NCI-H1694 (cell line): ENCODE results near the gene CST11.
"Not testable (repeated sequence)": the region's sequence is repeated elsewhere in the genome, so short reads cannot be mapped to it uniquely, and the experiment has no call there.

Experiments
- DNase-seq: peaks from one replicate; lab custom pipeline; 2025; lab: John Stamatoyannopoulos, UW

CST11 gene, protein sequence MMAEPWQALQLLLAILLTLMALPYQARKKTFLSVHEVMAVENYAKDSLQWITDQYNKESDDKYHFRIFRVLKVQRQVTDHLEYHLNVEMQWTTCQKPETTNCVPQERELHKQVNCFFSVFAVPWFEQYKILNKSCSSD

DNA sequence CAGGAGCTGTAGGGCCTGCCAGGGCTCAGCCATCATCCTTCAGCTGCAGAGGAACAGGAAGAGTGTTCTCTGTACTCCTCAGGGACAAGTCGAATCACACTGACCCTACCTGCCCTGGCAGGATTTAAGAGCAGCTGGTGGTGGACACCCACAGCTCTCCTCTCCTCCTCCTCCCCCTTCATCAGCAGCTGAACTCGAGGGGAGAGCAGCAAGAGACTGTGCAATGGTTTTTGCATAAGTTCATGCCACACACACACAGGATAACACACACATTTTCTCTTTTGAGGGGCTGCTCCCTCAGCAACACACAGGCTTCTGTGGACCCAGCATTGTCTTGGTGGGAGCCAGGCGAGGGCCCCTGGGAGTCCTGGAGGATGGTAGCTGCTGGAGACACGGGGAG lies at the start of gene CST11:
CST11 (minus strand) TSS at position 101 of the 400 bp plus-strand sequence; CDS start at position 36, 65 bp downstream.
- DNase-seq = no peak

DNA sequence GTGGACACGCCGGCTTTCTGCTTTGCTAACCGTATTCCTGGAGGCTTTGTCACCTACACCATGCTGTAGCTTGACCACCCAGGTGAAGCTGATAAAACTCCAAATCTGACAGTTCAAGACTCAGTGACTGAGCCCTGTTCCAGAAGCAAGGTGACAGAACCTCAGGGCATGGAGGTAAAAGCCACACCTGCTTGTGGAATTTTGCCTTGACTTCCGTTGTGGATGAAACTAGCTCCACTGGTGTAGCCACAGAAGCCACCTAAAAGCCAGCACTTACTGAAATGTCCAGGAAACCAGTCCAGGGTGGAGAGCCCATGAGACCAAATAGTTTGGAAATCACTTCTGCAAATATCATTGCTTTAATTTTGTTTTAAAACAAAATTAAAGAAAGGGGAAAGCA lies 49.2 kb upstream of the CST11 start:
- DNase-seq = no peak

DNA sequence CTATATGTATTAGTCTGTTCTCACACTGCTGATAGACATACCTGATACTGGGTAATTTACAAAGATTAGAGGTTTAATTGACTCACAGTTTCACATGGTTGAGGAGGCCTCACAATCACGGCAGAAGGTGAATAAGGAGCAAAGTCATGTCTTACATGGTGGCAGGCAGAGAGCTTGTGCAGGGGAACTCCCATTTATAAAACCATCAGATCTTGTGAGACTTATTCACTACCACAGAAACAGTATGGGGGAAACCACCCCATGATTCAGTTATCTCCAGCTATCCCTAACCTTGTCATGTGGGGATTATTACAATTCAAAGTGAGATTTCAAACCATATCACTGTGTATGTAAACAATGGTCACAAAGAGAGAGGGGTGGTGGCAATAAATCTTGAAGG lies 44.9 kb upstream of the CST11 start:
- no peak for DNase-seq

DNA sequence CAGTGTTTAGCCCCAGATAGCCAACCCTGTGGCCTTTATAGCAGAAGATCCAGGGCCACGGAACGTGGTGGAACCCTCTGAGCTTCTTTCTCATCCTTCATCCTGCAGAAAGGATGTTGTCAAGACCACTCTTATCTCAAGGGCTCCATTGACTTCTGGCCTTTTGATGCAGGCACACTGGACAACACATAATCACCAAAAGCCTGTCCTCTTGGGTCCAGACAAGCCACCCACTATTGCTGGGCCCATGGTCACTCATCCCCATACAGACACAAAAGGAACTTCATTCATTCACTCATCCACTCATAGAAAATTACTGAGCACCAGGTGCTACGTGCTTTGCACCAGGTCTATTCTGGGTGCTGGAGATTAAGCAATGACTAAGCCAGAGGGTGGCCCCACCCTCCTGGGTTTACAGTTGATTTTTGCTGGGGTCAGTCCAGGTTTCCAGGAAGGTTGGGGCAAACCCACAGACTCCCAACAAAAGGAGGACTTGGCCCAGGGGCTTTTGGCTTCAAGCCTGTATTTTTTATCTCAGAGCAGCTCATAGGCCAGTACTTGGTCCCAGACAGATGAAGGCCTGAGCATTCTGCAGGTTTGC lies 40.6 kb upstream of the CST11 start:
- DNase-seq = no peak

DNA sequence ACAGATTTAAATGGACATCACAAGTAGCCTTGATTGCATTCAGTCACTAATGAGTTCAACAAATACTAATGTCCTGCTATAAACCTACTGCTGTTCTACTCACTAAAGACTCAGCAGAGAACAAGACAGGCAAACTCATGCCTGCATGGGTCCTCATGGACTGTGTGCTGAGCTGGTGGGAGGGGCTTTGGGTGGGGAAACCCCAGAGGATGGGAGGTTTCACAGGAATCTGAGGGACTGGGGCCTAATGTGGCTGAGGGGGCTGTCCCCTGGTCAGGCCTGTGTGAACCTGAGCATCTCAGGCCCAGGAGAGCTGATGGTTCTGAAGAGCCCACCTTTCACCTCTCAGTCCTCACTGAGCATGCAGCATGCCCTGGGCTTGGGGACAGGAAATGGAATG lies 39.6 kb upstream of the CST11 start:
- DNase-seq = no peak

DNA sequence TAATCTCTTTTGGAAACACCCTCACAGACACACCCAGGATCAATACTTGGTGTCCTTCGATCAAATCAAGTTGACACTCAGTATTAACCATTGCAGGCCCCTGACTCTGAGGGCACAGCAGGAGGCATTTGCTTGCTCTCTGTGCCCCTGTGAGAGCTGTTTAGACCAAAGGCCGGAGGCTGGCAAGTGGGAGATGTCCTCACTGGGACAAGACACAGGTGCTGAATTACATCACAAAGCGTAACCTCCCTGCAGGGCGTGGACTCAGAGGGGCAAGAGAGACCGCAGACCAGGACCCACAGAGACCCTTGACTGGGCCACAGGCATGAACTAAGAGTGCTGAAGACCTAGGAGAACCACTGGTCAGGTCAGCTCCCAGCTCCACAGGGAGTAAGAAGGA lies 38.1 kb upstream of the CST11 start, which contains the start of gene CST8:
CST8 (plus strand) TSS at position 301 of the 400 bp plus-strand sequence. CDS start 551 bp downstream, outside the sequence.
- no peak for DNase-seq

DNA sequence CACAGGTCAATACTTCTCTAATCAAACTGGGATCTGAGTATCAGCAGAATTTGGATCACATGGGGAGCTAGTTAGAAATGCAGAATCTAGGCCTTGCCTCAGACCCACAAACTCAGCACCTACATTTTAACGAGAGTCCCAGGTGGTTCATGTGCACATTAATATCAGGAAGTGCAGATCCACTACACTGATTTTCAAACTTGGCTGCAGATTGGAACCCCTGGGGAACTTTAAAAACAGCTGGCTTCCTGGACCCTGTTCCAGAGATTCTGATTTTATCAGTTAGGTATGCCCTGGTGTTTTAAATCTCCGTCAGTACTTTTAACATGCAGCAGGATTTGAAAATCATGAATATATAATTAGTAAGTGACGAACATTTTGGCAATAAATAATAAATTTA lies 36.3 kb upstream of the CST11 start:
- no peak for DNase-seq

DNA sequence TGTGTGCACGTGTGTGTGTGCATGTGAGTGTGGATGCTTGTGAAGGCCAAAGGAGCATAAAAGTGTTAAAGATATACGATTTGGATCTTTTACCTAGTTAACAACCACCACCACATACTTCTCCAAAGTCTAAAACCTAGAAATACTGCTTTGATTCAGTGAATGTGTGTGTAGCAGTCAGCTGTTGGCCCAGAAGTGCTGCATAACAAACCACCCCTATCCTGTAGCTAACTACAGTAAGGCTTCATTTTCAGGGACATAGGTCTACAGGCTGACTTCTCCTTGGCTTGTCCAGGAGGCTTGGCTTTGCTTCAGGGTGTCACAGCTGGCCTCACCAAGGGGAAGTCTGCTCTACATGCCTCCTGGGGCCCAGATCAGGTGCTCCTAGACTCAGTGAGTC lies 35.8 kb upstream of the CST11 start:
- no peak for DNase-seq

DNA sequence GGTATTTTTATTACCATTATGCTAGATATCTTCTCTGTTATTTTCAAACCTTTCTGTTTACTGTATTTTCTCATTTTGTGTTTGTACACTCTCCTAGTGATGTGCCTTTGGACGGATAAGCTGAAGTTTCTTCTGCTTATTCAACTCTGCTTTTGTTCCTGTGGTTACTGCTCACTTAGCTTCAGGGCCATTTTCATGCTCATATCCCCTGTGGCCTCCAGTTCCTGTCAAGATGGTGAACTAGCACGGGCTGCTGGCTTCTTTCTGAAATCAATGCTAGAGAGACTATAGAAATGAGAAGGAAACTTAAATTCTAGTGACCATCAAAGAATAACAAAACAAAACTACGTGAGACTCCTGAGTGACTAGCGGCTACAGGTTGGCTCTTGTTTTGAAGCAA lies 31.4 kb upstream of the CST11 start:
- no peak for DNase-seq

DNA sequence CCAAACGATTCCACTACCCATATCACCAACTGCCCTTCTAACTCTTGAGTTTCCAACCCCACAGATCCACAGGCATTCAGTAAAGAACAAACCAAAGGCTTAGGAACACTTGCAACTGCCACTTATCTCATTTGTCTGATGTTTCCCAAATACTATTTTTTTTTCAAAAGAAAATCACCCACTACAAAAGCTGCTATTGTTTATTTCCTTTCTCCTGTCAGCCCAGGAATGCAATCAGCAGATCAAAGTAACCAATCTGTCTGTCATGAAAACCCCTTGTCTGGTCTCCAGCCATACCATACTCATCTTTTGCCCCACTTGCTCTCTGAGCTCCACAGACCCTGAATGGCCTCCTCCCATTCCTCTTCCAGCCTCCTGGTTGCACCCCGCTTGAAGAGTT lies 29.5 kb upstream of the CST11 start:
- DNase-seq = no peak

DNA sequence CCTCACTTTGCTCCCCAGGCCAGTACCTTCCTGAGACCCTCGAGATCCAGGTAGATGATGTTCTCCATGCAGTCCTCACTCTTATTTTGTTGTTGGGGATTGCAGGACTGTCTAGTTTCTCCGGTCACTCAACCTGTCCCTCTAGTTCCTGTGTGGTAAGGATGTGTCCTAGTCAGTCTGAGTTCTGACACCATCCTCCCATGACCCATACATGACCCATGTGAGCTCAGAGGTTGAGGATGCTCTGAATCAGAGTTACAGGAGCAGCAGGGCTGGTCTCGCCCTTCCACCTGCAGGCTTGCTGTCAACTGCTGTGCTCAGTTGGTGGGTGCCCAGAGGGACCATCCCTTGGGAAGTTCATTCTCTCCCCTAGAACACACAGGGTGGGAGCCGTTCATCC lies 26.4 kb upstream of the CST11 start:
- no peak for DNase-seq

DNA sequence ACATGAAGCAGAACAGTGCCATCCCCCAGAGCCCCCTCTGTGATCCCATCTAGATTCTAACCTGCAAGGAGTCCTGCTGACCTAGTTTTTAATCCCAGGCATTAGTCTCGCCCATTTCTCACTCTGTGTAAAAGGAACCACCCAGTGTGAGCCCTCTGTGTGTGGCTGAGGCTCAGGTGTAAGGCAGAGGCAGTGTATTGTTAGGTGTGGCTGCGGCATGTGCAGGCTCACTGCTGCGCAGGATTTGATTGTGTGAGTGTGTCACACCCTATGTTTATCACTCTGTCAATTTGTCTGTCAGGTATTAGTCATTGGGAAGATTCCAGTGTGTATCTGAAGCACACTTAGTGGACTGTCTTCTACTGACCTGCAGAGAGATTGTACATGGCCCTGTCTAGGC lies 24.5 kb upstream of the CST11 start:
- no peak for DNase-seq

DNA sequence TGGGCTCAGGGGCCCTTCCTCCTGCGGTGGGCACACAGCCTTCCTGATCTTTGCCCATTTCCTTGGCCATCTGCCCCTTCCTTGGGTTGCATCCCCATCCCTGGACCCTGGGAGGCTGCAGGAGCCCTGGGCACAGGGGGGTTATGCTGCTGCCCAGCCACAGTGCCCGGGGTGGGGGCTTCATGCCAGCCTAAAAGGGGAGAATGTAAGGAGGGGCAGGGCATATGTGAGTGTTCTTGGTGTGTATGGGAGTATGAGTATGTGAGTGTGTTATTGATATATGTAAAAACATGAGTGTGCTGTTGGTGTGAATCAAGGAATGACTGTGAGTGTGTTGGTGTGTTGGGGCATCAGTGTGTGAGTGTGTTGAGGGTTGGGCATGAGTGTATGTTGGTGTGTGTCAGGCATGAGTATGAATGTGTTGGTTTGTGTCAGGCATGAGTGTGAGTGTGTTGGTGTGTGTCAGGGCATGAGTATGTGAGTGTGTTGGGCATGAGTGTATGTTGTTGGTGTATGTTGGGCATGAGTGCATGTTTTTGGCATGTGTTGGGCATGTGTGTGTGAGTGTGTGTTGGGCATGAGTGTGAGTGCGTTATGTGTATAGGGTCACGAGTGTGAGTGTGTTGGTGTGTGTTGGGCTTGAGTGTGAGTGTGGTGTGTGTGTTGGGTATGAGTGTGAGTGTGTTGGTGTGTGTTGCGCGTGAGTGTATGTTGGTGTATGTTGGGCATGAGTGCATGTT lies 23.5 kb upstream of the CST11 start:
- DNase-seq = no peak

DNA sequence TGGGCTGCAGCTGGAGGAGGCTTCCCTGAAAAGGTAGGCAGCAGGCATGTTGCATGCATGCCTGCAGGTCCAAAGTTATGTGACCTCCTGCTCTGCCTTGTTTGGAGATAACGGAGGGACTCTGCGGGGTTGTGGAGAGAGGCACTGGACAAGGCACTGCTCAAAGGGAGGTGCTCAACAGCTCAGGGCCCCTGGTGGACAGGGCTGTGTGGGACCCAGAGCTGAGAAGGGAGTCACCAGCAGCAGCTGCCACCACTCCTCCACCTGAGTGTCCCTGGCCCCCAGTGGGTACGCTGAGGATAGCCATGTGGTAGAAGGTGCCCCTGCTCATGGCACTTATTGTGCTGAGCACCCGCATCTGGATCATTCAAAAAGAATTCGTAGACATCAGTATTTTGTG lies 22.7 kb upstream of the CST11 start:
- no peak for DNase-seq

DNA sequence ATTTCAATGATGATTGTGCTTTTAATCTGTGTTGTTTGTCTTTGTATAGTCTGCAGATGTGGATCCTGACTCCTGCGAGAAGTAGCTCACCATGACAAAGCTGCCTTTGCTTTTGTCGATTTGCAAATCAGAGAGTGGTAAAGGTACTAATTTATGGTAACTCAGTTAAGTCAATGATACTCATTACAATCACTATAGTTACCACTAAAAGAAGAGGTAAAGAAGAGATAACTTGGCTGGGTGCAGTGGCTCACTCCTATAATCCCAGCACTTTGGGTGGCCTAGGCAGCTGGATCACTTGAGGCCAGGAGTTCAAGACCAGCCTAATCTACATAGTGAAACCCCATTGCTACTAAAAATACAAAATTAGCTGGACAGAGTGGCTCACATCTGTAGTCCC lies 20.6 kb upstream of the CST11 start:
- not testable (repeated sequence) for DNase-seq

DNA sequence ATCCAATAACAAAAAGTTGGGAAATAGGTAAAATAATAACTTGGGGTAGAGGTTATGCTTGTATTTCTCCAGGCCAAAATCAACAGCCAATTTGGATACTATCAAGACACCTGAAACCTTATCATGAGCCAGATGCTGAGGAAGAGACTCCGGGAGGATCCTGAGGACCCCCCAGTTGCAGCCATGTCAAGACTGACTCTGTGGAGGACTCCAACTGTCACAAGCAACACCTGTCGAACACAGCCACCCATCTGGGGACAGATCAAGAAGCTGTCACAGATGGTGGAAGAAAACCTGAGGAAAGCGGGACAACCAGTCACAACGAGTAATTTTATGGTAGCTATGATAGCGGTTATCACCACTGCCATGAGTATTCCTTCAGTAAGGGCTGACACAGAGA lies 19.6 kb upstream of the CST11 start:
- not testable (repeated sequence) for DNase-seq

DNA sequence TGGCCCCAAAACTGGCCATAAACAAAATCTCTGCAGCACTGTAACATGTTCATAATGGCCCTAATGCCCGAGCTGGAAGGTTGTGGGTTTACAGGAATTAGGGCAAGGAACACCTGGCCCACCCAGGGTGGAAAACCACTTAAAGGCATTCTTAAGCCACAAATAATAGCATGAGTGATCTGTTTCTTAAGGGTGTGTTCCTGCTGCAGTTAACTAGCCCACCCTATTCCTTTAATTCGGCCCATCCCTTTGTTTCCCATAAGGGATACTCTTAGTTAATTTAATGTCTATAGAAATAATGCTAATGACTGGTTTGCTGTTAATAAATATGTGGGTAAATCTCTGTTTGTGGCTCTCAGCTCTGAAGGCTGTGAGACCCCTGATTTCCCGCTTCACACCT lies 14.3 kb upstream of the CST11 start:
- DNase-seq = not testable (repeated sequence)

DNA sequence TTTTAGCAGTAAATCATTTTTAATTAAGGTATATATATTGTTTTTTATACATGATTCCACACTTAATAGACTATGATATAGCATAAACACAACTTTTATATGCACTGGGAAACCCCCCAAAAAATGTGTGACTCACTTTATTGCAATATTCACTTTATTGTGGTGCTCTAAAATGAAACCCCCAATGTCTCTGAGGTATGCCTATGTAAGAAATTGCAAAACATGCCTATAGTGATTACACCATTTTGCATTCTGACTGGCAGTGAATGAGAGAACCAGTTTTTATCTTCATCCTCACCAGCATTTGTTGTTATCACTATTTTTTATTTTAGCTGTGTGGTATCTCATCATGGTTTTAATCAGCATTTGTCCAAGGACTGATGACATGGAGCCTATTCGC lies 8.5 kb upstream of the CST11 start:
- DNase-seq = no peak

DNA sequence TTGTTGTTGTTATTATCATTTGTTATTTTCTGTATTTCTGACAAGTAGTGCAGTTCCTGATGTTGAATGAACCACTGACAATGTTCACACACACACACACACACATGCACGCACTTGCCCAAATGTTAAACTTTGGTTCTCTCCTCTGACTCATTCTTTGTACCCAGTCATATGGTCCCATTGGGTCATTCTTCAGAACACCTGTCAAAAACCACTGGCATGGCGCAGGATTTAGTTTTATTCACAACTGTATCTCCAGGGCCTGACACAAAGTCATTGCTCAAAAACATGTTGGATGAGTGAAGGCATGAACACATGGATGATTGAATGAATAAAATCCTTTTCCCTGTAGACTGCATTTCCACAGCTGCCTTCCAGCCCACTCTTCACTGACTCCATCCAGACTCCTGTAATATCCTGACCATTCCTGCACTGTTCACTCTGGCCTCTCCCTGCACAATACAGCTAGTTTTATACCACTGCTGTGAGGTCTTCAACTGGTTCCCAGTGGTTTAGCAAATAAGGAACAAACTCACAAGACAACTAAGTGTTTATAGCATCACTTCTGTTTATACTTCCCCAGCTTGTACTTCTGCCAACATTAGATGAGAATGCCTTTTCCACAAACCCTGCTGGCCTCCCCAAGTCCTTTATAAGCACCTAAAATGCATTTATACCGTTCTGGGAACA lies 6.9 kb upstream of the CST11 start:
- DNase-seq = no peak

DNA sequence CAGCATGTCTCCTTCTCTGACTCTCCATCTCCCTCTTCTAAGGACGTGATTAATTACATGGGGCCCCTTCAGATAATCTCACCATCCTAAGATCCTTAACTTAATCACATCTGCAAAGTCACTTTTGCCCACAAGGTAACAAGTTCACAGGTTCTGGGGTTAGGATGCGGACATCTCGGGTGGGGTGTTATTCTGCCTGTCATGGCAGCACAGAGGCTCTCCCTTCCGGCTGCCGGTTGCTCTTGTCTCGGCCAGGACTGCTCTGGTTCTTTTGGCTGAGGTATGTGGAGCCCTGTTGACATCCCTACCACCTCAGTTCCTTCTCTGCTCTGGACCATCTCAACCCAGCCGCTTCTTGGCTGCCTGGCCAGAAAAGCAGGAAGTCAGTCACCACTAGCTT lies 4.2 kb upstream of the CST11 start:
- DNase-seq = no peak

DNA sequence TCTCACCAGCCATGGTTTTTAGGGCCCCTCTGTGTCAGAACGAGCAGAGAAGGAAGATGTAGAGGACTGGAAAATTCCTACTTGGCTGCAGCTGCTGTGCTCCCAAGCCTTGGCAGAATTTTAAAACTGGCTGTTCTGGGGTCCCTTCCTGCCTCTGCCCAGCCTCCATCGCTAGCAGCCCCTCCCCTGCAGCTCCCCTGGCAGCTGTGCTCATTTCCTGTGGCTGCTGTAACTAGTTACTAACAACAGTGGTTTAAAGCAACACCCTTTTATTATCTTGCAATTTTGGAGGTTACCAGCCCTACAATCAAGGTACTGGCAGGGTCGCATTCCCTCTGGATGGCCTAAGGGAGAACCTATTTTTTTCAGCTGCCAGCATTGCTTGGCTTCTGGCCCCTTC lies 3.7 kb upstream of the CST11 start:
- DNase-seq = no peak

DNA sequence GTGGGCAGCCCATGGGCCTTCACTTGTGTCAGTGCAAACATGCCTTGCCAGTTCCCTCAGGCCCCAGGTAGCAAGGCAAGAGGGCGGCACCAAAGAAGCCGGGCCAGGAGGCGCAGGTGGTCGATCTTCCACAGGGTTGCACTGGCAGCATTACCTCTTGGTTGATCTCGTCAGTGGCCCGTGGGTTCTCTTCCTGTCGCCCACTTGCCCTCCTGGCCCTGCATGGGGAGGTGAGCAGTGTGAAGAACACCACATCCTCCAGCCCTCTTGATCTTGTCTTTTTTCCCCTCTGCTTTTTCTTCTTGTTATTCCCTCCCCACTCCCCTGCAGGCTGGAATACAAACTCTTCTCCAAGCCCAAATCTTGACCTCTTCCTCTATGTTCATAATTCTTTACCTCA lies 3.0 kb upstream of the CST11 start:
- DNase-seq = no peak

DNA sequence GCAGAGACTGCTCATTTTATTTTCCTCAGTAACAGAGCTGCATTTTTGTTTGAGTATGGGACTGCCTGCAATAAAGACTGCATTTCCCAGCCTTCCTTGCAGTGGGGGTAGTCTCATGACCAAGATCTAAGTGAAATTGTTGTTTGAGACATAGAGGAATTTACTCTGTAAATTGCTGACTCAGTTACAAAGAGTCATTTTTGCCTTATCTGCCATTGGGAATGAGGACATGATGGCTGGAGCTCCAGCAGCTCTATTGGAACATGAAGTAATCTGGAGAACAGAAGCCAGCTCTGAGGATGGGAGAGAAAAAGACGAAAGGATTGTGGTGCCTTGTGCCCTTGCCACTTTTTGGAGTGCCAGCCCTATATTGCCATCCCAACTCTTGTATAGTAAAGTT lies 2.1 kb upstream of the CST11 start:
- no peak for DNase-seq
